SH-SY5Y (cell line): ENCODE results near the gene MCRIP2.

Experiments
- GATA2 ChIP-seq: IDR thresholded peaks from 2 replicates; pipeline ENCODE4 v1.6.1; 2011; ENCODE audit warnings: mild to moderate bottlenecking, low read depth, low read length
- GATA3 ChIP-seq: IDR thresholded peaks from 2 replicates; pipeline ENCODE4 v1.6.1; 2011; ENCODE audit warnings: low read depth, mild to moderate bottlenecking, low read length, moderate library complexity

The MCRIP2 gene

GRCh38 chr16:692356-693108 lies 50.9 kb downstream of the MCRIP2 start:
- TF ChIP-seq GATA3 (no peak), GATA2 (no peak)

- TF ChIP-seq GATA3 = no peak
- TF ChIP-seq GATA2 = no peak
Measured at GRCh38 chr16:693364-693763, 51.7 kb downstream of the MCRIP2 start.

- no peak for TF ChIP-seq GATA2
- no peak for TF ChIP-seq GATA3
Measured at GRCh38 chr16:693766-694165, 52.1 kb downstream of the MCRIP2 start.

- TF ChIP-seq GATA2 (no peak), GATA3 (no peak)
Measured at GRCh38 chr16:694187-694862, 52.7 kb downstream of the MCRIP2 start.

- TF ChIP-seq GATA2 (no peak), GATA3 (no peak)
Measured at GRCh38 chr16:694863-695354, 53.3 kb downstream of the MCRIP2 start.

- TF ChIP-seq GATA3 = no peak
- no peak for TF ChIP-seq GATA2
Measured at GRCh38 chr16:695355-696089, 53.9 kb downstream of the MCRIP2 start.
